Gastrocnemius medialis (tissue), 4 donors: ENCODE data around the gene C3. TPM values are rescaled to one million over a fixed set of nuclear protein-coding genes. Genes with fewer than 3 reads are reported as not detected.

Source experiments
- ATAC-seq, 2 donors: fragments of 150-250 bp; one replicate each; pipeline ENCODE4 v1.9.1; 2016
- DNase-seq, 2 donors: peaks; one replicate each; pipeline ENCODE4 v3.0.0-alpha.2; 2019
- H3K27ac ChIP-seq, 4 donors: fragments of 200-600 bp; sonication (generic); 1 replicate in 1 of 4; 2 replicates in 3 of 4; pipeline ENCODE4 v1.5.1; 2016 to 2018; ENCODE audit warnings: mild to moderate bottlenecking in 2 of 4, moderate library complexity in 1 of 4
- H3K27me3 ChIP-seq, 3 donors: fragments of 200-600 bp; sonication (generic) in 2 of 3; 1 replicate in 1 of 3; 2 replicates in 2 of 3; pipeline versions ENCODE4 v1.5.1 to v1.6.0; 2016 to 2019; ENCODE audit warnings: mild to moderate bottlenecking in 1 of 3, moderate library complexity in 1 of 3
- H3K36me3 ChIP-seq, 2 donors: fragments of 200-600 bp; sonication (generic) in 1 of 2; one replicate each; pipeline ENCODE4 v1.5.1; 2017 to 2018
- H3K4me1 ChIP-seq, 2 donors: fragments of 200-600 bp; sonication (generic) in 1 of 2; one replicate each; pipeline ENCODE4 v1.5.1; 2016 to 2017; ENCODE audit warnings: mild to moderate bottlenecking in 2 of 2
- H3K4me3 ChIP-seq, 4 donors: fragments of 200-600 bp; sonication (generic) in 3 of 4; 1 replicate in 1 of 4; 2 replicates in 3 of 4; pipeline ENCODE4 v1.5.1; 2016 to 2019; ENCODE audit warnings: mild to moderate bottlenecking in 2 of 4
- H3K9me3 ChIP-seq, 3 donors: fragments of 200-600 bp; sonication (generic) in 2 of 3; 1 replicate in 1 of 3; 2 replicates in 2 of 3; pipeline ENCODE4 v1.5.1; 2016 to 2019
- POLR2A ChIP-seq, 2 donors: fragments of 450-650 bp; IDR thresholded peaks; one replicate each; pipeline ENCODE4 v1.6.1; 2017; ENCODE audit warnings: antibody characterized with exemption in 2 of 2, mild to moderate bottlenecking in 2 of 2, moderate library complexity in 2 of 2
- in situ Hi-C, 4 donors: fragments of 200-750 bp; cut with MboI; loops; one replicate each; pipeline versions ENCODE4 v1.15.0 to v1.8.0; 2017; ENCODE audit warnings: low sequenced_read_pairs in 4 of 4
- intact Hi-C: fragments of 100-400 bp; cut with DNase I; formaldehyde crosslinking; loops from one replicate; pipeline ENCODE4 v1.15.1; 2023; ENCODE audit warnings: low total_unique reads
- total RNA-seq, 4 donors: library from RNA; depleted of rRNA; stranded (reverse); fragments of >200 nt; gene quantifications; one replicate each; pipeline versions ENCODE4 v1.1.0 to v1.2.3, GENCODE V29; 2016
- TF ChIP-seq, protein P1 (sequence below), 5 experiments: fragments of 450-650 bp in 3 of 5; fragments of 200-600 bp in 2 of 5; sonication (generic) in 2 of 5; IDR thresholded peaks in 4 of 5; conservative IDR thresholded peaks in 1 of 5; 1 replicate in 4 of 5; 2 replicates in 1 of 5; pipeline ENCODE4 v1.5.1; 2016 to 2019; ENCODE audit warnings: antibody characterized with exemption in 5 of 5, mild to moderate bottlenecking in 3 of 5, moderate library complexity in 3 of 5

C3 gene
- total RNA-seq, 4 donors from 2014 or later, result 25.9 to 121 (median 70.6) TPM

DNA sequence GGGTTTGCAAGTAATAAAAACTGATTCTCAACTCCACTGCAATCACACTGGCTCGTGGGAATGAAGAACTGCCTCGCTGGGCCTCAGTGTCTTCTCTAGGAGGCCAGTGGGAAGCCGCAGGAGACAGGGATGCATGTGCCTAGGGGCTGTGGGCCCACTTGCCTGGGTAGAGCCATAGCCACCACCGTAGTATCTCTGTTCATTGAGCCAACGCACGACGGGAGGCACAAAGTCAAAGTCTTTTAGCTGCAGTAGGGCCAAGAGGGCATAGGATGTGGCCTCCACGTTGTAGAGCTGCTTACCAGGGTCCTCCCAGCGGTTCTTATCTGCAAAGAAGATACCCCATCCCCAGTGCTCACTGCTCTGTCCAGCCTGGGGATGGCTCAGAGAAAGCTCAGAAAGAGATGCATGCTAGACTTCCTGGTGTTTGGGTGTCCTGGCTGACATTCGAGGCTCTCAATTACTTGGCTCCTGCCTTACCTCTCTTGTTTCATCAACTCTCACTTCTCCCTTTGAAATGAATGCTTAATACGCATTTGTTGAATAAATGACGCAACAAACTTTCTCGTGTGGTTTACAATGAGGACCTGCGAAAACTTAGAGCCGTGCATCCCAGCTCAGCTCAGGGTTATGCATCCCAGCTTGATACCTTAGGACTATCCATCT lies 34.4 kb downstream of the C3 start:
- ATAC-seq (no peak), DNase-seq (no peak)
- no peaks in the 10 kb centered on the region for H3K36me3 ChIP-seq
- in situ Hi-C loops (no loop called here), intact Hi-C loops (no loop called here)
- TF ChIP-seq POLR2A (IDR thresholded peaks at IDR 0.05), result no peak
- TF ChIP-seq, protein P1, sequence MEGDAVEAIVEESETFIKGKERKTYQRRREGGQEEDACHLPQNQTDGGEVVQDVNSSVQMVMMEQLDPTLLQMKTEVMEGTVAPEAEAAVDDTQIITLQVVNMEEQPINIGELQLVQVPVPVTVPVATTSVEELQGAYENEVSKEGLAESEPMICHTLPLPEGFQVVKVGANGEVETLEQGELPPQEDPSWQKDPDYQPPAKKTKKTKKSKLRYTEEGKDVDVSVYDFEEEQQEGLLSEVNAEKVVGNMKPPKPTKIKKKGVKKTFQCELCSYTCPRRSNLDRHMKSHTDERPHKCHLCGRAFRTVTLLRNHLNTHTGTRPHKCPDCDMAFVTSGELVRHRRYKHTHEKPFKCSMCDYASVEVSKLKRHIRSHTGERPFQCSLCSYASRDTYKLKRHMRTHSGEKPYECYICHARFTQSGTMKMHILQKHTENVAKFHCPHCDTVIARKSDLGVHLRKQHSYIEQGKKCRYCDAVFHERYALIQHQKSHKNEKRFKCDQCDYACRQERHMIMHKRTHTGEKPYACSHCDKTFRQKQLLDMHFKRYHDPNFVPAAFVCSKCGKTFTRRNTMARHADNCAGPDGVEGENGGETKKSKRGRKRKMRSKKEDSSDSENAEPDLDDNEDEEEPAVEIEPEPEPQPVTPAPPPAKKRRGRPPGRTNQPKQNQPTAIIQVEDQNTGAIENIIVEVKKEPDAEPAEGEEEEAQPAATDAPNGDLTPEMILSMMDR (IDR thresholded peaks at IDR 0.05 in 4 of 5, conservative IDR thresholded peaks at IDR 0.05 in 1 of 5), result no peak
- no peaks in the 10 kb centered on the region for H3K27me3 ChIP-seq
- no peak overlapping the region for H3K27ac ChIP-seq
- no peak overlapping the region for H3K4me3 ChIP-seq
- no peaks in the 10 kb centered on the region for H3K4me1 ChIP-seq
- H3K9me3 ChIP-seq, result no peaks in the 10 kb centered on the region

DNA sequence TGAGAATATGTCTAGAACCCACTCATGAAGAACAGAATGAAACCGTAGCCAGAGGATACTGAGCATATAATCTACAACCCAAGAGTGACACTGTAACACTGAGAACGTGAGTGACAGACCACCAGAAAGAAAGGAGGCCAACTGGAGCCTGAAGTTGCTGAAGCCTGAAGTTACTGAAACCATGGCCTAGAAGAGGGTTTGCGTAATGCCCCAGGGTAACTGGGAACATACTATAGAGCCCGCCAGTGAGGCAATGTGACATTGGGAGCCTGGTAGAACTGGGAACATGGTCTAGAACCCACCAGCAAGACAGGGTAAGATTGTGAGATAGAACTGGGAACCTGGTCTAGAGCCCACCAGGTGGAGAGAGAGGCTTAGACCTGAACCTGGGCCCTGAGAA lies 35.0 kb downstream of the C3 start:
- TF ChIP-seq POLR2A (IDR thresholded peaks at IDR 0.05), result no peak
- TF ChIP-seq, protein P1 (IDR thresholded peaks at IDR 0.05 in 4 of 5, conservative IDR thresholded peaks at IDR 0.05 in 1 of 5), result no peak
- Histone ChIP-seq H3K27me3 (no peaks in the 10 kb centered on the region), H3K4me1 (no peaks in the 10 kb centered on the region), H3K9me3 (no peaks in the 10 kb centered on the region), H3K4me3 (no peak overlapping the region), H3K27ac (no peak overlapping the region), H3K36me3 (no peaks in the 10 kb centered on the region)
- in situ Hi-C loops (no loop called here), intact Hi-C loops (no loop called here)
- ATAC-seq (no peak), DNase-seq (no peak)

DNA sequence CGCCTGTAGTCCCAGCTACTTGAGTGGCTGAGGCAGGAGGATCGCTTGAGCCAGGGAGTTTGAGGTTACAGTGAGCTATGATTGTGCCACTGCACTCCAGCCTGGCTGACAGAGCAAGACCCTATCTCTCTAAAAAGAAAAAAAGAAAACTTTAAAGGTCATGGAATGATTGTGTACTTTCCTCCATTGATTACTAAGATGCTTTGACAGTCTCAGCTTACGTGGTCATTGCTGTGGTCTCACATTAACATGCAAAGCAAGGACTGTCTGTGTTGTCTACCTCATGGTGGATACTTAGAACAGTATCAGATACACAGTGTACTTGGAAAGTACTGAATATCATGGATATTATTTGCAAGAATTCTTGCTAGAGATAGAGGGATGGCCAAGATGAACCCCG lies 36.5 kb downstream of the C3 start:
- in situ Hi-C loops (no loop called here), intact Hi-C loops (no loop called here)
- Histone ChIP-seq H3K9me3 (no peaks in the 10 kb centered on the region), H3K4me3 (no peak overlapping the region), H3K27ac (no peak overlapping the region), H3K4me1 (no peaks in the 10 kb centered on the region), H3K27me3 (no peaks in the 10 kb centered on the region), H3K36me3 (no peaks in the 10 kb centered on the region)
- TF ChIP-seq, protein P1 (IDR thresholded peaks at IDR 0.05 in 4 of 5, conservative IDR thresholded peaks at IDR 0.05 in 1 of 5), result no peak
- no peak for TF ChIP-seq POLR2A (IDR thresholded peaks at IDR 0.05)
- DNase-seq (no peak), ATAC-seq (no peak)

DNA sequence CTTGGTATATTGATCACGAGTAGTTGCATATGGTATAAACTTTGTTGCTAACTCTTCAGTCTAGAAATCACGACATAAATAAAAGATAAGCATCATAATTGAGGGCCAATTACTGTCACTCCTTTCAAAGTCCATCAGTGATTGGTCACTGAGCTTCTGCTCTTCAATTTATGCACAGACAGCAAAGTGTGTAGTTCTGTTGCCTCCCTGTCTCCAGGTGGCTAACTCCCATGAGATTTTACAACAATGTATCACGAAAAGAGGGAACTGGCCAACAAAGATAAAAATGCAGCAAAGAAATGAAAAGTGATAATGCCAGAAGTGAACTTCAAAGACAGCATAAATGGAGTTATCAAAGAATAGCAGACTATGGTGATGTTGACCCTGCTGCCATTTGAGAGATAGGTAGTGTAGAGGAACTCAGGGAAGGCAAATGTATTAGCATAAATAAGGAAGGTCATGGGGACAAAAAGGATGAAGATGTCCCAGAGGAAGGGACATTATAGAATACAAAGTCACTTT lies 37.8 kb downstream of the C3 start:
- Histone ChIP-seq H3K27me3 (no peaks in the 10 kb centered on the region), H3K4me1 (no peaks in the 10 kb centered on the region), H3K27ac (no peak overlapping the region), H3K4me3 (no peak overlapping the region), H3K36me3 (no peaks in the 10 kb centered on the region), H3K9me3 (no peaks in the 10 kb centered on the region)
- no peak for DNase-seq
- TF ChIP-seq, protein P1 (IDR thresholded peaks at IDR 0.05 in 4 of 5, conservative IDR thresholded peaks at IDR 0.05 in 1 of 5), result no peak
- TF ChIP-seq POLR2A (IDR thresholded peaks at IDR 0.05), result no peak
- intact Hi-C loops, result no loop called here
- no peak for ATAC-seq
- in situ Hi-C loops, result no loop called here

DNA sequence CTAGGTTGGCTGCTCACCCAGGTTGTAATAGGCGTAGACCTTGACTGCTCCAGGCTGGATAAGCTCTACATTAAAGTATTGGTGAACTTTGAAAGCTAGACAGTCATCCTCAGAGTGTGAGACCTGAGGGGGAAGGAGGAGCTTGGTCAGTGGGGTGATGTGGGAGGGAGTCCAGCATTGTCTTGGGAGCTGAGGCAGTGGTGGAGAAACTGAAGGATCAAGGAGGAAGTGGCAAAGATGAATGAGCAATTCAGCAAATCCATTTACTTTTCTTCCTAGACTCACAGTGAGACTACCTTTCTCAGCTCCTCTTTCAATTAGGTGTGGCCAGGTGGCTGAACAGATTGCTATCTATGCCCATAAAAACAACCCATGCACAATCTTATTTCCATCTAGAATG lies 40.3 kb downstream of the C3 start:
- in situ Hi-C loops, result no loop called here
- H3K36me3 ChIP-seq, result no peaks in the 10 kb centered on the region

More for the DNA sequence above, 40.3 kb downstream of the C3 start:
- intact Hi-C loops, result no loop called here
- Histone ChIP-seq H3K9me3 (no peaks in the 10 kb centered on the region), H3K4me3 (no peak overlapping the region), H3K27me3 (no peaks in the 10 kb centered on the region), H3K4me1 (no peaks in the 10 kb centered on the region), H3K27ac (no peak overlapping the region)
- DNase-seq (no peak), ATAC-seq (no peak)
- TF ChIP-seq, protein P1 (IDR thresholded peaks at IDR 0.05 in 4 of 5, conservative IDR thresholded peaks at IDR 0.05 in 1 of 5), result no peak
- no peak for TF ChIP-seq POLR2A (IDR thresholded peaks at IDR 0.05)
